Stimulated activated CD8-positive, alpha-beta memory T cell treated with anti-CD3 and anti-CD28 coated beads, Interleukin-4, amount 100 ng/mL, for 24 hours (primary cell): ENCODE measurements around the gene TGIF2.
"Not testable (repeated sequence)": the region's sequence is repeated elsewhere in the genome, so short reads cannot be mapped to it uniquely, and the experiment has no call there.

ENCODE experiments used
- DNase-seq: peaks from one replicate; pipeline ENCODE4 v3.0.0-alpha.2; 2020; ENCODE audit warnings: low read depth

TGIF2 gene

GRCh38 chr20:36578356-36579041 lies 5.1 kb downstream of the TGIF2 start:
- DNase-seq = no peak

GRCh38 chr20:36579996-36580545 lies 6.7 kb downstream of the TGIF2 start:
- no peak for DNase-seq

GRCh38 chr20:36582322-36582721 lies 8.9 kb downstream of the TGIF2 start:
- DNase-seq = no peak

- no peak for DNase-seq
Measured at GRCh38 chr20:36582821-36583220, 9.4 kb downstream of the TGIF2 start.

- DNase-seq = no peak
Measured at GRCh38 chr20:36584018-36584481, 10.7 kb downstream of the TGIF2 start.

- DNase-seq = no peak
Measured at GRCh38 chr20:36585410-36586125, 12.2 kb downstream of the TGIF2 start.

- no peak for DNase-seq
Measured at GRCh38 chr20:36587388-36588070, 14.1 kb downstream of the TGIF2 start.

- no peak for DNase-seq
Measured at GRCh38 chr20:36591281-36591680, 17.9 kb downstream of the TGIF2 start.

- DNase-seq = no peak
Measured at GRCh38 chr20:36591854-36592641, 18.7 kb downstream of the TGIF2 start.

- no peak for DNase-seq
Measured at GRCh38 chr20:36593347-36593929, 20.0 kb downstream of the TGIF2 start.

GRCh38 chr20:36599912-36600345 lies 26.5 kb downstream of the TGIF2 start:
- DNase-seq = no peak

- no peak for DNase-seq
Measured at GRCh38 chr20:36601540-36601939, 28.1 kb downstream of the TGIF2 start.

- no peak for DNase-seq
Measured at GRCh38 chr20:36604952-36605398, 31.6 kb downstream of the TGIF2 start.

GRCh38 chr20:36605399-36606157 lies 32.2 kb downstream of the TGIF2 start, which contains the start of gene RAB5IF:
Gene RAB5IF (plus strand): TSS chr20:36605779. CDS start chr20:36605952, 173 bp downstream.
- DNase-seq = peak; percentile 99

- DNase-seq = no peak
Measured at GRCh38 chr20:36606158-36607066, 33.0 kb downstream of the TGIF2 start.

- no peak for DNase-seq
Measured at GRCh38 chr20:36607586-36608387, 34.4 kb downstream of the TGIF2 start.

GRCh38 chr20:36608388-36608728 lies 35.0 kb downstream of the TGIF2 start:
- not testable (repeated sequence) for DNase-seq

GRCh38 chr20:36611625-36612024 lies 38.2 kb downstream of the TGIF2 start:
- DNase-seq = no peak

GRCh38 chr20:36613974-36614373 lies 40.6 kb downstream of the TGIF2 start:
- no peak for DNase-seq
